Activated CD4-positive, alpha-beta T cell treated with anti-CD3 and anti-CD28 coated beads, Interleukin-2, Interleukin-4, amounts not matched to agents 100 ng/mL and 50 ng/mL, durations not matched to agents 16 hours and 8 hours (primary cell): ENCODE data around the gene ERCC4.
"Not testable (repeated sequence)": the region's sequence is repeated elsewhere in the genome, so short reads cannot be mapped to it uniquely, and the experiment has no call there.

ENCODE experiments used
- DNase-seq: peaks from one replicate; pipeline ENCODE4 v3.0.0-alpha.2; 2020; ENCODE audit warnings: low spot score

Gene ERCC4

DNA sequence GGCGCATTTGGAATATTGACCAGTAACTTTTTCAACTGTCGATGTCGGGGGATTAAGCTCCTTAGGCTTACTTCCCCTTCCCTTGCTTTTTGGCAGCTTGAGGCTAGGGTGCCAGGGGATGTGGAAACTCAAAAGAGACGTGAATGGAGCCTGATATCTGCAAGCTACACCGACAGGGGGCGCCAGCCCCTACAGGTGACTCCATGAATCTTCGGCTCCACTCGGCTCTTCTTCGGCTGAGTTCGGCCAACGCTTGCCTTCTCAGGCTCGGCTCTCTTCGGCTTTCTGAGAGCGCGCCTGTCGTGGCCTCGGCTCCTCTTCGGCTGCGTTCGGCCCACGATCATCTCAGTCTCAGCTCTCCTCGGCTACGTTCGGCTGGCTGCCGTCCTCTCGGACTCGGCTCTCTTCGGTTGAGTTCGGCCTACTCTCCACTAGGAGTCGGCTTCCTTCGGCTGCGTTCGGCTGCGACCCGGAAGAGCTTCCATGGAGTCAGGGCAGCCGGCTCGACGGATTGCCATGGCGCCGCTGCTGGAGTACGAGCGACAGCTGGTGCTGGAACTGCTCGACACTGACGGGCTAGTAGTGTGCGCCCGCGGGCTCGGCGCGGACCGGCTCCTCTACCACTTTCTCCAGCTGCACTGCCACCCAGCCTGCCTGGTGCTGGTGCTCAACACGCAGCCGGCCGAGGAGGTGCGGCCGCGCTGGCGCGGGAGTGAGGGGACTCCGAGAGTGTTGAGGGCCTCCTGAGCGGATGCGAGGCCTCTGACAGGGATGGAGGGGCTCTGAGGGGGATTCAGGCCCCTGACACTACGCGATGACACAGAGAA lies at the start of gene ERCC4:
Gene ERCC4, plus strand, starts transcription at position 472 of the 827 bp plus-strand sequence. Its CDS starts 12 bp downstream, at position 484.
- peak; percentile 99 for DNase-seq

DNA sequence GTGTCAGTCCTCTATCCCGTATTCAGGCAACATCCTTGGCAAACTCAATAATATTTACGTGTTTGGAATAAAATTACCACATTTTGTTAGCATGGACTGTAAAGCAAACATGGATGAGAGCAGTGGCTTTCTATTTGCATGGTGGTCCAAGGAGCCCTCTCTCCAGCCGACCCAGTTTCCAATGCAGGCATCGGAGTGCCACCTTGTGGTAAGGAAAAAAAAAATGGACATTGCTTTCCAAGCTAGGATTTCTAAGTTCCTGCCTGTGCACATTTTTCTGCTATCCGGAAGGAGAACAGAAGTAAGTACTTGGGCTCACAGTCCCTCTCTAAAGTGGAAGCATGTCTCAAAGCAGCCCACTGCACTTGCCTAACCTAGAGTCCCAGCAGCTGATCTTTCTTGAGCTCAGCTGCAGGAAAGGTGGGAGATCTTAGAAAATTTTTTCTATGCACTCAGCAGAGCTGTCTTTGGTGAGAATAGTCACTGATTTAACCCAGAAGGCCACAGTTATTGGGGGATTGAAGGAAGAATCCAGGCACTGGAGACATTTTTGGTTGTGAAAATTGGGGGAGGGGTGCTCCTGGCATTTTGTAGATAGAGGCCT lies 46.0 kb upstream of the ERCC4 start:
- no peak for DNase-seq

DNA sequence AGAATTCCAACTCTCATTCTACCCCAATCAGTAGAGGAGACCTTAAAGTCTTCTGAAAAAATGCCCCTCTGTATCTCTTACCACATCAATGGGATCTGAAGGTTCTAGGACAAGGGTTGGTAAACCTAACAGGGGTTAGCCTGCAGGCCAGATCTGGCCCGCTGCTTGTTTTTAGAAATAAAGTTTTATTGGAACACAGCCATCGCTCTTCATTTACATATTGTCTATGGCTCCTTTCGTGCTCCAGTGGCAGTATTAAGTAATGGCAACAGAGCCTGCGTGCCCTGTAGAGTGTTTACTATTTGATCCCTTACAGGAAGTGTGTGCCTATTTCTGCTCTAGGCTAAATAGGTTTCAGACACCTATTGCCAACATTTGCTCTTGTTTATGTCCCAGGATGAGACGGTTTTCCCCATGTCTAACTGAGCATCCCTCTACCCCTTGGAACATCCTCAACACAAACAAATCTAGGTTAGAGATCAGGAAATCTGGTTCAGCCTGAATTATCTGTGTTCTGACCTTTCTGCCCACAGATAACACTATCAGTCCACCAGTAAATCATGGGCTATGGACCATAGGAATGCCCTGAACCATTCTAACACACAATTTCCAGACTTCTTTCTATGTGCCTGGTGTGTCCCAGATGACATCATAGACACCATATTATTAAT lies 44.2 kb upstream of the ERCC4 start:
- DNase-seq, result no peak

DNA sequence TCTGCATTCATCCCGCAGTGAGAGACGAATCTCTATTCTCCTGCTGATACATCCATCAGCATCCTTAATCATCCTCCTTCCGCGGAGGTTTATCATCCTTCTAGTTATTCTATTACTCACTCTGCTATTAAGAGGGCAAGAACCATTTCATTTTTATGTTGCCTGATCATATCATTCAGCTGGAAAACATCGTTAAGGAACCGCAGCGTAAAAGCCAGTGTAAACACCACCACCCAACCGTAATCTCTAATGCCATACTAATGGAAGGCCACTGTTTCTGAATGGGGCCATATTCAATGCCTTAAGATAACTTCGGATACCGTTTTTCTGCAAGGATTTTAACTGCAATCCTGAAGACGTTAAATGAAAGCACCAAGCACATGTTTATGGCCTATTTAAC lies 36.7 kb upstream of the ERCC4 start:
- no peak for DNase-seq

DNA sequence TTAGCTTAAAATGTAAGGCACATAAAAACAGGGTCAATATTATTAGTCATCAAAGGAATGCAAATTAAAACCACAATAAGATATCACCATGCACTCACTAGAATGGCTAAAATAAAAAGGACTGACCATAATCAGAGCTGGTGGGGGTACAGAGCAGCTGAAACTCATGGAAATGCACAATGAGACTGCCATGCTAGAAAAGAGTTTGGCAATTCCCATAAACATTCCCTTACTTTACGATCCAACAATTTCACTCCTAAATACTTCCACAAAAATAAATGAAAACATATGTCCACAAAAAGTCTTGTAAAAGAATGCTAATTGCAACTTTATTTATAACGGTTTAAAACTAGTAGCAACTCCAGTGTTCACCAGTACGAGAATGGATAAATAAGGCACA lies 36.1 kb upstream of the ERCC4 start:
- no peak for DNase-seq

DNA sequence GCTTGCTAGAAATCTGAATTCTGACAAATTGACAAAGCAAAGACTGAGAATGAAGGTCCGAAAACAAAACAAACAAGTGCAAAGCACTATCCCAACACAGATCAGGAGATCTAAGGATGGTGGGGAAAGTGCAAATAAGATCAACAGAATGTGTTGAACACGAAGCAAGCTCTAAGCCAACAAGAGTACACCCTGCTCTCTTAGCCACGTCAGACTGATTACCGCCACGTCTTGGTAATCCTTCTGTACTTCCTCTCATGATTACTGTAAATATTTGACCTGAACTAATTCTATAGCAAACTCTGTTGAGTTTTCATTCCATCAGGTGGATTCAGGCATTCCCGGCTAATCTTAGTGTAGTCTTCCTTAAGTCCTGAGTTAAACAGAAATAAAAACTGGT lies 34.3 kb upstream of the ERCC4 start:
- DNase-seq, result no peak

DNA sequence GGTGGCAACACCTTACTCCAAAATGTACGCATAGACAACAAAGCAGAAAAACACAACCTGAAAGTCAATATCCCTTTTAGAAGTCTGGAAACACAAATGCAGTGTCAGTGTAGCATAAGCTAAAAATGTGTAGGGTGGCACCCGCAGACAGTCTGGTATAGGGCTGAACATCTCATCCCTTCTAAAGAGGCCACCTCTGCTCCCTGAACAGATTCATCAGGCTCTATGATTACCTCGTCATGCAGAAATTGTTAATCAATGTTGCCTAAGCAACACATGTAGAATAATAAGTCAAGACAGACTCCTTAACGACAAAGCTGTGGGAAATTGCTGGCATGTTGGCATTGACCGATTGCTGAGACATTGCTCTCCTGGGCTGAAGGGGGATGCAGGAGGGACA lies 33.3 kb upstream of the ERCC4 start:
- DNase-seq, result no peak

DNA sequence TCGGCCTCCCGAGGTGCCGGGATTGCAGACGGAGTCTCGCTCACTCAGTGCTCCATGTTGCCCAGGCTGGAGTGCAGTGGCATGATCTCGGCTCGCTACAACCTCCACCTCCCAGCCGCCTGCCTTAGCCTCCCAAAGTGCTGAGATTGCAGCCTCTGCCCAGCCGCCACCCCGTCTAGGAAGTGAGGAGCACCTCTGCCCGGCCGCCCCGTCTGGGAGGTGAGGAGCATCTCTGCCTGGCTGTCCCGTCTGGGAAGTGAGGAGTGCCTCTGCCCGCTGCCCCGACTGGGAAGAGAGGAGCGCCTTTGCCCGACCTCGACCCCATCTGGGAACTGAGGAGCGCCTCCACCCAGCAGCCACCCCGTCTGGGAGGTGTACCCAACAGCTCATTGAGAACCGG lies 30.6 kb upstream of the ERCC4 start:
- DNase-seq, result not testable (repeated sequence)

DNA sequence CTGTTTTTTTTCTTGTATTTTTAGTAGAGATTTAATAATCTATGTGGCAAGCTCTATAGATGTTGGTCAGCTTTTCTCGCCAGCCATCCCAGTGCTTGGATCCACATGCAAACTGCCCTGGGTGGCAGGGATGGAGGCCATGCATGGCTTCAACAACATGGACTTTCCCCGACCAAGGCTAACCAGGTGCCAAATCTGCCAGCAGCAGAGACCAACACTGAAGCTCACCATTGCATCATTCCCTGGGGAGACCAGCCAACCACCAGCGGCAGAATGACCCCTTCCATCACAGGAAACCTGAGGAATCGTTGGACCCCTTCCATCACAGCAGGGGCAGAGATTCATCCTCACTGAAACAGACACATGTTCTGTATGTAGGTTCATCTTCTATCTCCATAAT lies 27.7 kb upstream of the ERCC4 start:
- DNase-seq, result no peak

DNA sequence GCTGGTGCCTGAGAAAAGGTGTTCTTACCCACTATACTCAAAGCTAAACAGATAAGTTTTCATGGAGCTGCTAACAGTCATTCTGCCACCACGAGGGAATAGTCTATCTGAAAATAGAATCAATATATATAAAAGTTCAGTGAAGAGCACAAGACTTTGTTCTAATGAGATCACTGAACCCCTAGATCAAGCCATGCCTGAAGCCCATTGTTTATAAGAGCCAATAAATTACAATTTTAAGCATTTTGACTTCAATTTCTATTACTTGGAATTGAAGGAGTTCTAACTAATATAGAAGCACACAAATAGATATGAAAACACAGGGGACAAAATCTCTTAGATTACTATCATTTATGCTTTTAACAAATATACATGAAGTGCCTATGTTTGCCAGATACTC lies 24.4 kb upstream of the ERCC4 start:
- no peak for DNase-seq

DNA sequence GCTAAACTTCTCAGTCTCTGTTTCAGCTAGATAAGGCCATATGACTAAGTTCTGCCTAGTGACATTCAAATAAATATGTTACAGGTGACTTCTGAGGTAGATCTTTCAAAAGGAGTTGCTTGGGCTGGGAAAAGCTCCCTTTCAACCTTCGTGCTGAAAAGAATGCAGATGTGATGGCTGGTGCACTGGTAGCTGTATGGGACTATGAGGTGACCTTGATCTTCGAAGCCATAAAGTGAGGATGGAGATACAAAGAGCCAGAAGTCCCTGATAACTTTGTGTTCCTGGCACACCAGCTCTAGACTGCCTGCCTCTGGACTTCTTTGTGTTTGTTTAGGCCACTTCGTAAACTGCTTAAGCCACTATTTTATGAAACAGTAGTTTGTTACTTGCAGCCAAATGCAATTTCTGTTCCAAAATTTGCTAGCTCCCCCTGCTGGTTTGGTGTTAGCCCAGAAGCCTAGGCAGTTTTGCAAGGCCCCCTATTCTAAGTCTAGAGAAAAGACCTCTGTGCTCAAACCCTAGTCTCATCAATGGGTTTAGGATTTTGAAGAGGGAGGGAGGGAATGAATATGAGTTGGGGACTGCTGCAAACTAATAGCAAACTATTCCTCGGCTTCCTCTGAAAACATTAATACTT lies 23.3 kb upstream of the ERCC4 start:
- peak; percentile 7 for DNase-seq

DNA sequence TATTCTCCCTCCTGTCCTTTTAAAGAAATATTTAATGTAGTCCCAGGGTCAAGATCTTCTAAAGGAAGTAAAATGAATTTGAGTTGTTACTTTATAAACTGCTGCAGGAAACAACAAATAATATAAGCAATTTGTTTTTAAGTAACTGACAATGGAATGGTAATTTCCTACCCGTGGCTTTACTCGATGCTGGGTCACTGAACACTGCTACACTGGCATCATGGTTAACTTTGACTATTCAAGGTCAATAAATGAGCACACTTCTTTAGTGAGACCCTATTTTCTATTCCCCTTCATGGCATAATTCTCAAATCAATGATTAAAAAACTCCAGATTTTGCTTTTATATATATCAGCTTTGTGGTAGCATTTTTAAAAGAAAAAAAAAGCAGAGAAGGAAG lies 22.1 kb upstream of the ERCC4 start:
- no peak for DNase-seq

DNA sequence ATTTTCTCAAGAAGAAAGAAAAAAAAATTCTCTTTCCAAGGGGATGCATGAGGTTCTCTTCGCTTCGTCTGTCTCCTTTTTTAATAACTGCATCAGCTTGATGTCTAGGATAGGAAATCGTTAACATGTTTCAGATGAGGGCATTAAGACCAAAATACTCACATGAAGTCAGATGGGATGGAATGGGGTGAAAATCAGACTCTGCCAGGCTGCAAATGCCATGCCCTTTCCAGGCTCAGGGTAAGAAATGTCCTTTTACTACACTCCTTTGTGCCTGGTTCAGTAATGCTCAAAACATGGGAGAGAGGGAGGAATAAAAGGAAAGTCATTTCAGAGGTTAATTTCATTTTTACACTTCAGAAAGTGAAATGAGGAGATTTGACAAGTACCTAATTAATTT lies 21.7 kb upstream of the ERCC4 start:
- no peak for DNase-seq

DNA sequence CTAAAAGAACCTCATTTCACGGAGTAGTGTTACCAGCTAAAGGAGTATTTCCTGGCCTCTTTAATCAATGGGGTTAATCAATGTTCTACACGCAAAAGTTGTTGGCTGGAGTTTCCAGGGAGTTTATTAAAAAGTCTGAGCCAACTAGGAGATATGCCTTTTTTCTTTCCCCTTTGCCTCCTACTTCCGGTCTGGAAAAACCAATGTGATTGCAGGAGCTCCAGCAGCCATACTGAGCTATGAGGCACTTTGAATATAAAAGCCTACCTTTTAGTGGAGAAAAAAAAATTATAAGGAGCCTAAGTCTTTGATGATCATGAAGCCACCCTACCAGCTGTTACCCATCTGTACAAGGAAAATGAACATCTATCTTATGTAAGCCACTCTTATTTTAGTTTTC lies 17.9 kb upstream of the ERCC4 start:
- DNase-seq, result no peak

DNA sequence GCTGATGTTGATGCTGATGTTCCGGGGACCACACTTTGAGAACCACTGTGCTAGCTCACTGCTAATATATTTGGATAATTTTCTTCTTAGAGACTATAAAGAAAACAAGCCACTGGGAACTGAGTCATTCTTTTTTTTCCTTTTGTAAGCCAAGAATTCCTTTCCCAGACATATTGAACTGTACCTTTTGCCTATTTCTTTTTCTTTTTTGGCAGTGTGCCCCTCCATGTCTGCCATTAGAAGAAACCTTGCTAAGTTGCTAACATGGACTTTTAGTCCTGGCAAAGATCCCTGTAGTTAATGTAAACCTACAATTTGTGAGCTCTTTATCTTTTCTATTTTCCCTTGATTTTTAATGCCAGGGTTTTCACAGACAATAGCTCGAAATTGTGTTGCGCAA lies 17.3 kb upstream of the ERCC4 start:
- DNase-seq, result no peak

DNA sequence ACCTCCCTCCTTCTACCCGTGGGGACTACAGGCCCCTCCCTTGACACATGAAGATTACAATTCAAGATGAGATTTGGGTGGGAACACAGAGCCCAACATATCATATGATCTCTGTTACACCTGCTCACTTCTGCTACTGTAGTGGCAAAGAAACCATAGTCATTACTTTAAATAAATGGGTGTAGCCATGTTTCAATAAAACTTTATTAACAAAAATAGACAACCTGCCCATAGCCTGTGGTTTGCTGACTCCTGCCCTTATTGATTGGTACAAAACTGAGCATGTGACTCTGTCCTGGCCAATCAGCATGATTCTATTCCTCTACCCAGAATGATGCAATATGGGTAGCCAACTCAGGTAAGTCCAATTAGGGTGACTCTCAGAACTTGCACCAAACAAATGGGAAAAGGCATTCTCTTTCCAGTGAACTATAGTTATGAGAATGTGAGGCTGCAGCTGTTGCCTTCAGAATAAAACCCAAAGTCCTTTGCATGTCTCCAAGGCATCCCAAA lies 15.7 kb upstream of the ERCC4 start:
- no peak for DNase-seq

DNA sequence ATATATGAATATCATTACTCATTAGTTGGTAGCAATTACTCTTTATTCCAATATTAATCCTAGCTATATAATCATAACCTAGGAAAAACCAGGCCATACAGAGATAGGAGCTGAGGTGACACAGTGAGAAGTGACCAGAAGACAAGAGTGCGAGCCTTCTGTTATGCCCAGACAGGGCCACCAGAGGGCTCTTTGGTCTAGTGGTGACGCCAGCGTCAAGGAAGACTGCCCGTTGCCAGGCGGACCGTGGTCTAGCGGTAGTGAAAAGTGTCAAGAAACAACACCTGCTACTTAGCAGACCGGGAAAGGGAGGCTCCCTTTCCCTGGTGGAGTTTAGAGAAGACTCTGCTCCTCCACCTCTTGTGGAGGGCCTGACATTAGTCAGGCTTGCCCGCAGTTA lies 15.1 kb upstream of the ERCC4 start:
- peak; percentile 6 for DNase-seq

DNA sequence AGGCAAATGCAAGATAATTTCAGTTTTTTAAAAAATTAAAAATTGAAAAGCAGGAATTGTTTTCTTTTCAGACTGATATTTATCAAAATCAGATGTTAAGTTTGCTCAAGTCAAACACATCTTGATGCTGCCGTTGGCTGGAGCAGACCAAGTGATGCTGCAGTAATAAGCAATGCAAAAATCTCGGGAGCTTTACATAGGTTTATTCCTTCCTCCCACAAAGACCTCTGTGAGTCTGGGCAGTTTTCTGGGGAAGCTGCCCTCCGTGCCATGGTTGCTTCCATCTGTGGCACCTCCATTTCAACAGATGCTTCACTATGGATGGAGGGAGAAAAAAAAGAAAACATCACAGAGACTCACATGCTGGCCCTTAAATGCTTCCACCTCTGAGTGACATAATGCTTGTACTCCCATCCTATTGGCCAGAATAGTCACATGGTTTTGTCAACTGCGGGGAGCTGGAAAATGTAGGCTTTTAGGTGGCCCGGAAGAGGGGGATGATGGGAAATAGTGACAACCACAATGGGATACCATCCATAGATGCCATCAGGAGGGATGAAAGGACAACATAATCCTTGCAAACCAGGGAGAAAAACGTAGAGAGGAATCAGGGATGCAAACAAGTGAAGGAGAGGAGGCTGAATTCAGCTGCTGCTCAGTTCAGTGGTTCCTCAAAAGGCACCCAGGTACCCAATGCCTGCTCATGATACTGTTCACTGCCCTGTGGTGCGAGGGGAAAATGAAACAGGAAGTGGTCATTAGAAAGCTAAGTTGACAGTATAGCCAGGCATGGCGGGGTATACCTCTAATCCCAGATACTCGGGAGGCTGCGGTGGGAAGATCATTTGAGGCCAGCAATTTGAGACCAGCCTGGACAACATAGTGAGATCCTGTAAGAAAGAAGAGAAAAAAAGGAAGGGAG lies 13.5 kb upstream of the ERCC4 start:
- no peak for DNase-seq

DNA sequence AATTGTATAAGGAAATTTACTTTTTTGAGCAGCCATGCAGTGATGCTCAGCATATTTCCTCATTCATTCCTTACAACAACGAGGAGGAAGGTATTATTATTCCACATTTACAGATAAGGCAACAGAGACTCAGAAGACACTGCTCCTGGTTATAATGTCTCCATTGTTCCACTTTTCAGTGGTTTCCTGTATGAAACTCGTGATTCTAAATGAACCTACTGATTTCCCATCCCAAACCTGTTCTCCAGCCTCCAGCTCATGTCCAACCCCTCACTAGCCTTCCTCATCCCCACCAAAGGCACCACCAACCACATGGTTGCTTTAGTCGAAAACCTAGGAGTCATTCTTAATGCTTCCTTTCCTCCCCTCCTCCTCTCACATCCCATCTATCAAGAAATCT lies 12.5 kb upstream of the ERCC4 start:
- no peak for DNase-seq

DNA sequence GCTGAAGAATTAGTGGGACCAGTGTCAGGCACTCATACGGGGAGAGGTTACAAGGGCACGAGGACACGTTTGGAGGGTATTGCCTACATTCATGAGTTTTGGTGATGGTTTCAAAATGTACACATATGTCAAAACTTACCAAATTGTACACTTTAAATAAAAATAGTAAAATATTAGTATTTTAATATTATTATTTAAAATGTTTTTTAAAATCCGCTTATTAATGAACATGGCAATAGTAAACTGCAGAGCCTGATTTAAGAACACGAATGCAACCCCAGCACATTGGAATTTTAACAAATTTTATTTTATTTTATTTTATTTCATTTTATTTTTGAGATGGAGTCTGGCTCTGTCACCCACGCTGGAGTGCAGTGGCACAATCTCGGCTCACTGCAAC lies 10.9 kb upstream of the ERCC4 start:
- no peak for DNase-seq

DNA sequence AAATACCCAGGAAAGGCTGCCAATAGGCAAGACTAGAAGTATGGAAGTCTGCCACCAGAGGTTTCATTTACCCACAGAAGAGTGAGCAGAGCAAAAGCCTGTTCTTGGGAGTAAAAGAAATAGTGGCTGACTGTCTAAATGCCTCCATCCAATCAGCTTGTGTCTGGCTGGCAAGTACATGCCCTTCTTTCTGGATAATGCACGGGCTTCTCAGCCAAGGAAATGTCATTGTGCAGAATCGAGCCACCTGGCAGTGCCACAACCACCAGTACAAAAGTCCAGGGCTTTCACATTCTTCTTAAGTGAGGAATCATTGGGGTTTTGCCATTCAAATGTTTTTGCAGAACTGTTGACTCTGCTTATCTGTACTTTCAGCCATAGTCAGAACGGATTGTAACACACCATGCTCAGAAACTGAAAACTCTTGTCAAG lies 10.1 kb upstream of the ERCC4 start:
- no peak for DNase-seq
